DMS 273 (cell line): ENCODE results near the gene FOXC1.

Source experiments
- DNase-seq: peaks from one replicate; lab custom pipeline; 2025; ENCODE audit not compliant: unreplicated experiment; lab: John Stamatoyannopoulos, UW

The FOXC1 gene

DNA sequence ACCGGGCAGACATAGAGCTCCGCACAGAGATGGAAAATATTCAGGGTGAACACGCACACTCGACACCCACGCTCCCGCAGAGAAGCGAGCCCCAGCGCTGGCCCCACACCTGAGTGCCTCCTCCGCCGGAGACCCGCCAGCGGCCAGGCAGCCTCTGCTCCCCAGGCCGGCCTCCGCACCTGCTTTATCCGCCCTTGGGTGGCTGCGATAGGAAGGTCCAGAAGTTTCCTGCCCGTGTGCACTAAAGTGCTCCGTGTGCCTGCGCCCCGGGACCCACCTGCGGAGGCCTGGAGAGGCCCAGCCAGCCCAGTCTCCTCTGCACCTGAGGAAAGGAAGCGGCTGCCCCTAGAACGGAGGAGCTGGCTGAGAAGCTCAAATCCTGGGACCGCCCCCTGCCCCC, 10.8 kb upstream of the FOXC1 start:
- no peak for DNase-seq

DNA sequence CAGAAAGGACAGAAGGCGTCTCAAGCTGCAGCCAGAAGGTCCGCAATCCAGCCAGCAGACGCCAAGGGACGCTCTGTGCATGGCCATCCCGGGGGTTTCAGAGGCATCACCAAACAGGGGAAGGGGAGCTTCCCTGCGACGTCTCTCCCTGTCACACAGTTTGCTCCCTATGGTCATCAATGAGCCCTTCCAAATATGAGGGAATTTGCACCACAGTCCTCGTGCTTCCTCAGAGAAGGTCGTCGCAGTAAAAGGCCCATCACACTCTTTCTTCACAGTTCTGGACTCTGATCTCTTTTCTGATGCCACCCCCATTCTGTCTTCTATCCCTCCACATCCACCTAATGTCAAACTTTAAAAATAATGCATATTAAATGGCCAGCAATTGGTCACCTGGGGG, 10.2 kb upstream of the FOXC1 start:
- no peak for DNase-seq

DNA sequence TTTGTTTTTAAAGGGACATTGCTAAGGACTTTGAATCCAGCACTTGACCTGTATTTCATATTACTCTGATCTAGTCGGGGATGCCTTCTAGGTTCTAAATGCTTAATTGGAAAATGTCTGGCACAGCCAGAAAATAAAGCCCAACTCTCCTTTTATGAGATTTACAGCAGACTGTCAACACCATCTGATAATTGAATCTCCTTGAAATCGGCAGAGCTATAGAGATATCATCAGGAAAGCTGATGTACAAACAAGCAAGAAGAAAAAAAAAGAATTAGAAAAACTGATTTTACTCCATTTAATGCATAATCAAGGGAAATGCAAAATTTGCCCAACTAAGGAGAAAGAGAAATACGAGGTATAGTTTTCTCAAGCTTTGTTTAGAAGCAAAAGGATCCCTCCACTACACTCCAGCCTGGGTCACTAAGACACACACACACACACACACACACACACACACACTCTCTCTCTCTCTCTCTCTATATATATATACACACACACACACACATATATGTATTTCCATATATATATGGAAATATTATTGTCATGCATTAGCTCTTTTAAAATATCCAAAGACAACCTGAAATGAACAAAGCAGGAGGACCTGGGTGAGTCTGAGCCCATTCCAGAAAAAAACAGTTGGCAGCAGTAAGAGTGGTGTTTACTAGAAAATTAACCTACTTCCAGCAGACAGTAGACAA, 9.5 kb upstream of the FOXC1 start:
- no peak for DNase-seq

DNA sequence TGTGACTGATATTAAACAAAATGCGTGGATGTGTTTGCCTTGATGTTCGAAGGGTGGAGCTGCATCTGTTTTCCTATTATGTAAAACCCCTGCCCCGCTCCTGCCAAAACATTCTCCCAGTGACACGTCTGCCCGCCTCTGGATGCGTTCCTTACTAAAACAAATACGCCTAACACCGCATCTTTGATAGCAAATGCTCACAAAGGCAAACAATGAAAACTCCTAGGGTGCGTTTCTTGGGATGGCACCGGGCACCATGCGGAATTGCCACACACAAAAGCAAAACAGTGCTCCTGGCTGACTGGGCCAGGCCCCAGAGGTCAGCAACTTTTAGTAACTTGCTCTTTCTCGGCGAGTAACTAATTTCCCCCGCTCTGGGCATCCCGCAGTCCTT, 9.0 kb upstream of the FOXC1 start:
- no peak for DNase-seq

DNA sequence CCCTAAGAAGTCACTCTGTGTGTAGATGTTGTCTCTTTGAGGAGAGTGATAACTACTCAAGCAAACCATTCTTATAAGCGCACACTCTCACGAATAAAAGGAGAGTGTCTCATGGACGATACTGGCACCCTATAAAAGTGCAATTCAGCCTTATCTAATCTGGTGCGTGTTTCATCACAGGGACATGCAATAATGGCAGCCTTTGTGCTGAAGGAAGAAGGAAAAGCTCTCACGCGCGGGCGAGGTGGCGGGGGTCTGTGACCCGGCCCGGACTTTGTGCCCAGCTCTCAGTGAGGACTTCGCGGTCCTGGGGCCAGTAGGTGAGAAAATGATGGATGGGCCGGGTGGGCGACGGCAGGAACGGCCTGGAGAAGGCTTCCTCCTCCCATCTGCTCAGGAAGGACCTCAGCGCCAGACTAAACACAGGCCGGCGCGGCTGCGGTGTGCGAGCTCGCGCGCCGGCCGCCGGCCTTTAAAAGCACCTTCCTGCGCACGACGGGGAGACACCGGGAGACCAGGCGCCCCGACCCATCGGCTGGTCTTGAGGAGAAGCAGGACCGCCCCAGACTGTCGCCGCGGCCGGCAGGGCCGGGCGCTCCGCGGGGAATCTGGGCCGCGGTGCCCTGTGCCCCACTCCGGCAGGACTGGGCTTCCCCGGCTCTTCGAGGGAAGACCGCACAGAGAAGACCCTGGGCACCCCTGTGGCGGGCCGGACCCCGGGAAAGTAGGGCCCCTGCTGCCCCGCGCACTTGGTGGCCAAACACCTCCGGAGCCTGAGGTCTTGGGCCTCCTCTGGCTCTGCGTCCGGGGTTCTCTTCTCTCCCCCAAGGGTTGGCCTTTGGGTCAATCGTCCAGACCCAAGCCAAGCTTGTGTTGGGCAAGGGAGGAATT, 8.3 kb upstream of the FOXC1 start:
- no peak for DNase-seq

DNA sequence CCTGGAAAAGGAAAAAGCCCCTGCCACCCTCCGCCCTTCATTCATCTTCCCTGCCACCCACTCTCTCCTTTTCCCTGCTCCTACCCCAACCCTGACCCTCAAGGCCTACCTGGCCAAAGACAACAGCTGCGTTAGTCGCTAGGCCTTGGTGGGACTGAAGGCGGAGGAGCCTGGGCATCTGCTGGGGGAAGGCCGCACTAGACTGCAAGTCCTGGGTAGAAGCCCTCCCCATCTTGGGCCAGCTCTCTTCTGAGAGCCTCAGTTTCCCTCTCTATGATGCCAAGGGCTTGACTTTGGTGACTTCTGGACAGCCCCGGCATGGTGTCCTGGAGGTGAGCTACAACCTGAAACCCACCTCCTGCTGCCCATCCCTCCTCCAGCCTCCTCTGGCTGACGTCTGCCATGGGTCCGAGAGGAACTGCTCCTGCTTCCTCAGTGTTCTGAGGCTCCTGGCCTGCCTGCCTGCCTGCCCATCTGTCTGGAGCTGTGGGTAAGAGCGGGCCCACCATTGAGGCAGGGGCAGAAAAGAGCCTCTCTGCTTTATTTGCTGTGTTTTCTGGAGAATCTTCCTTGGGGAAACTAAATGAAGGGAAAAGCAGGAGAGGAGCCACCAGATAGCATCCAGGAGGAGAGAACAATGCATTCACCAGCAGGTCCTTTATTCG, 7.5 kb upstream of the FOXC1 start:
- no peak for DNase-seq

DNA sequence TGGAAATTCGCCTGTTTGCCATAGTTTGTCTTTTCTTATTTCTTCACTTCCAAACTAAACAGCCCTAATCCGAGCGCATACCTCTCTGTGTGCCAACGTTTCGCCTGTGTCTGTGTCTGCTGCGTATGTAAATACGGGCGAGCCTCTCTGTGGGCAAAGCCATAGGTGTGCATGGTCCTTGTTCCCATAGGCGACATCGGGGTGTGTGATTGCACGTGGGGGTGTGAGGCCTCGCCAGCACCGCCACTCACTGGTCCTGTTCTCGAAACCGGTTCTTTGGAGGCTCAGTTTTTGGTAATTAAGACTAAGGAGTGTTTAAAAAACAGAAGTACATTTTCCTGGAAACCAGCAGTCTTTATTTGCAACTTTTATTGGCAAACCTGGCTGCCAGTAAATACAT, 6.0 kb upstream of the FOXC1 start:
- DNase-seq, result no peak

DNA sequence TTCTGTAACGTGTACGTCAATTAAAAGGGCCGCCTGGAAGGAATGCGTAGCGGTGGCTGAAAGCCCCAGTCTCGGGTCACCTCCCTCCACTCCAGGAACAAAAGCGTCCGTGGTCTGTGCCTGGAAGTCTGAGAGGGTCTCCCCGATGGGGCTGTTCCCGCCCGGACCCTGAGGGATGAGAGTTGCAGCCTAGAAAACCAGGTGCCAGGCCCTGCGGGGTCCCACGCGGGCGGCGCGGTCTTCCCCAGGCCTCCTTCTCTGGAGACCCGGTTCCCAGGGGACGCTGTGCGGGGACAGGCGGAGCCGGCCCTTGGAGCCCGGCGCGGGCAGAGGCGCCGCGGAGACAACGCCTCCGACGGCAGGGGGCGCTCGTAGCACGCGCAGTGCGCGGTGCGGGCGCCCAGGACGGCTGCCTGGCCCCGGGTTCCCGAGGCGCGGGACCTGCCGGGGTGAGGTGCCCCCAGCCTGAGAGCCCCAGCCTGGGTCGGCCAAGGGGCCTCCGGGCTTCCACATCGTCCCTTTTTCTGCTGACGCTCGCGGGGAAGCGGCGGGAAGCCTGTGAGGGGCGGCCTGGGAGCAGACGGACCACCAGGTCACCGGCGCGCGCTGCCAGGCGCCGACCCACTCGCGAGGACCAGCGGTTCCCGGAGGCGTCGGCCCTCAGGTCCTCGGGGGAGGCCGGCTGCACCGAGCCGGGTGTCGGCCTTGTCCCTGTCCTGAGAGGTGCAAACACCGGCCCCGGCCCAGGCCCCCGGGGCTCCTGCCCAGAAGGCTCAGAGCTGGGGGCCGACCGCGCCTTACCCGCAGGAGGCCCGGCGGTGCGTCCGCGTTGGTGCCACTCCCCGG, 5.3 kb upstream of the FOXC1 start:
- peak; percentile 93 for DNase-seq

DNA sequence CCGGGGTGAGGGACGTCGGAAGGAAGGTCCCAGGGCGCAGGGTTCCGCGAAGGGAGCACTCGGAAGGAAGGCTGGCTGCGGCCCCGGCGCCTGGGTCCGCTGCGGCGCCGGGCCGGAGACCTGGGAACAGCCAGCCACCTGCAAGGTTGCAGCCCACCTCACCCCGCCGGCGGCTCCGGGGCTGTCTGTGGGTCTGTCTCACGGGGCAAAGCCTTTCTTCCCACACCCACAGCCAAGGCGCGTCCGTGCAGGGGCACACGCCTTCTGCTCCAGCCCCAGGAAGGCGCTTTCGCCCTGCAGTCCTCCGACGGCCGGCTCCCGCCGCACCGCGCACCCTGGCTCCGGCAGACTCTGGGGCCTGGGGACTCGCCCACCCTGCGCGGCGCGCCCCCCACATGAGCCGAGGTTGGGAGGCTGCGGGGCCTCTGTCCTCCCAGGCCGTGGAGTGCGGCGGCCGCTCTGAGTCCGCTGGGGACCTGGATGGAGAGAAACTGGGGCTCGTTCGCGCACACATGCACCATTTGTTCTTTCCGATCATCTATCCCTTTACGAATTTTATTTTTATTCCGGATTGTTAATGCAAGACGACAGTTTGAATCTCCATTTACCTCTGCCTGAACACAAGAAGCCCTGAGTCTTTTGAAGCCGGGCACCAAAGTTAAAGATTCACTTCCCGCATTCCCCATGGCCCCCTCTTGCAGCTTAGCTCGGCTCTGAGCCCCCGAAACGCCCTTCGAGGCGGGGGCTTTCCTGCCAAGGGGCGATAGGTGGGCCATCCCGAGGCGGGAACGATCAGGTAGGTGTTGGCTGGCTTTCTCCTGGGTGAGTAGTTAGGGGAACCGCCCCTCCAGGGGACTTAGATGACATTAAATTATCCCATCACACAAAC, 4.5 kb upstream of the FOXC1 start:
- DNase-seq, result no peak

DNA sequence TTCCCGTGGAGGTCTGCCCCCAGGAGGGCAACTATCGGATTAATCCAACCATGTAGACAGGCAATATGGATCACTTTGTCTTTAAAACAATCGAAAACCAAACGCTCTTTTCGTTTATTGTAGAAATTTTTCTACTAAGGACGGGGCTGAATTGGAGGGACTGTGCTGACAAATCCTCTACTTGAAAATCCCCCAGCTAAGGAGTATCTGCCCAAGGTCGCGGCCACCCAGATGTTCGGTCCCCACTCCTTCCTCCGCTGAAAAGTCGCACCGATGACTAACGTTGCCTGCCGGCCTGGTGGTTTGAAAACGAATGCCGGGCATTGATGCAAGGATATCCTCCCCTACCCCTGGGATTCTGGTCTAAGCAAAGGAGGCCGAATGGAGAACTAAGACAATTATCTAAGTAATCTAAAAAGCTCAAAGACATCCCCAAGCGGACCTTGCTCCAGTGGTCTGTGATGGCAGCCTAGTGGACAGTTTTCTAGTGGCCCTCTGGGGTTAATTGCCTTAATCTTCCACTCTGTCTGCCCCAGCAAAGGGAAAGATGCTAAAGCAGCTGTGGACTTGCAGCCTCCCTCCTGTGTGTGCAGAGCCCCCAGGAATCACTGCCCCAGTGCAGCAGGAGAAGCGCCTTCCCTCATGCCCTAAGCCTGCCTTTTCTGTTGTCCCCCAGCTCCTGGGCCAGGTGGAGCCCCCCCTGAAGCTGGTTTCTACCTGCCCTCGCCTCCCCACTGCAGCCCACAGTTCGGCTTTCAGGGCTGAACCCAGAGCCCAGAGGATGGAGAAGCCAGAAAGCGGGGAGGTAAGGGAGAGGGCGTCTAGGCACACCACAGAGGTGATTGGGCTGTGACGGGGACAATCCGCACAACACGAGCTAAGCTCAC, 3.6 kb upstream of the FOXC1 start:
- peak; percentile 32 for DNase-seq

DNA sequence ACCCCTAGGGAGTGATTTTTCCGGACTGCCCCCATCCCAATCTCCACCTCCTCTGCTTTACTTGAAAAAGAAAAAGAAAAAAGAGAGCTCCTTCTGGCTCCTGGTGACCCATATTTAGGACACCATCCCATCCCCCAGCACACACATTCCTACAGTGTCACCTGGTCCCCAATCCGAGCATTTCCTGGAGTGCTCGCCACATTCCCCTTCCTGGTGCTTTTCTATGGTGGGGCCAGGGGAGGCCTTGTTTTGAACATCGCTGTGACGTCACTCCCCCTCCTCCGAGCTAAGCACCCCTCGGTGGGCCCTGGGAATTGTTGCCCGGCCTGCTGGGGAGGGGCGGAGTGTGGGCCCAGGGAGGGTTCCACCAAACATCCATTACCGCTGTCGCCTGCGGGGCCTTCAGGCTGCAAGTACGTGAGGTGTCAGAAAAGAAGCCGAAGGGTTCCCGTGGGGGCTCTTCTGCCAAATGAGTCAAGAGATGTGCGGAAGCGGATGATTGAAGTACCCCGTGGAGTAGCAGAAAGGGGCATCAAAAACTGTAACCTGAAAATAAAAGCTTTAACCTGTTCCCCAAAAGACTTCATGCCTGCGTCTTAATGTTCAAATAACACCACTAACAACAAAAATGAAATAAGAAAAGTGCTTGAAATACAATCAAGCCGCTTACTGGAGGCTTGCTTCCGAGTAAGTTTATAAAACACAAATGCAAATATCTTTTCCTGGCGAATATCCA, 2.8 kb upstream of the FOXC1 start:
- DNase-seq, result peak; percentile 48

DNA sequence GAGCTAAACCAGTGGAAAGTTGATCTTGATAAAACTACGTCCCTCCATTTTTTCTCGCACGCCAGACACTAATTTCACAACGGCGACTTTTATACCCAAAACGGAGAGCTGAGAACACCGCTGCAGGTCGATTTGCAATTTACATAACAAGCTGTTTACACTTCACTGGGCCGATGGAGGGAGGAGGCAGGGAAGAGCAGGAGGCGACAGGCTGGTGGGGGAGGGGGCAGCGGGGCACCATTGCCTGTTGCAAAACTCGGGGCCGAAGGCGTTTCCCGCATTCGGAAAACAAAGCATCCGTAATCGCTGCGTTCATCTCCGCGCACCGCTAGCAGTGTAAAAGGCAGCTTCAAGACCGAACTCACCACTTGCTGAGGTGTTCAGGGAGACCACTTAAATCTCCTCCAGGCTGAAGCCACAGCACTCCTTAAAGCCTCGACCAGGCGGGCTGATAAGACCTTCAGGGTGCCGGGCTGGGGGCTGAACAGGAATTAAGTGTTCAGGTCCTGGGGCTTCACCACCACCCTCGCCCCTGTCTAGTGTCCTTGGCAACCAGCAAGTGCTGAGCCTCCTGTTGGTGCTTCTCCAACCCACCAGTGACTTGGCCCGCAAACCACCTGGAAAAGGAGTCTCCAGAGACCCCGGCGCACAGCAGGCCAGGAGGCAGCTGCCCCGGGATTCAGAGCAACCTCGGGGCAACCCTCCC, 2.0 kb upstream of the FOXC1 start:
- DNase-seq, result peak; percentile 80

DNA sequence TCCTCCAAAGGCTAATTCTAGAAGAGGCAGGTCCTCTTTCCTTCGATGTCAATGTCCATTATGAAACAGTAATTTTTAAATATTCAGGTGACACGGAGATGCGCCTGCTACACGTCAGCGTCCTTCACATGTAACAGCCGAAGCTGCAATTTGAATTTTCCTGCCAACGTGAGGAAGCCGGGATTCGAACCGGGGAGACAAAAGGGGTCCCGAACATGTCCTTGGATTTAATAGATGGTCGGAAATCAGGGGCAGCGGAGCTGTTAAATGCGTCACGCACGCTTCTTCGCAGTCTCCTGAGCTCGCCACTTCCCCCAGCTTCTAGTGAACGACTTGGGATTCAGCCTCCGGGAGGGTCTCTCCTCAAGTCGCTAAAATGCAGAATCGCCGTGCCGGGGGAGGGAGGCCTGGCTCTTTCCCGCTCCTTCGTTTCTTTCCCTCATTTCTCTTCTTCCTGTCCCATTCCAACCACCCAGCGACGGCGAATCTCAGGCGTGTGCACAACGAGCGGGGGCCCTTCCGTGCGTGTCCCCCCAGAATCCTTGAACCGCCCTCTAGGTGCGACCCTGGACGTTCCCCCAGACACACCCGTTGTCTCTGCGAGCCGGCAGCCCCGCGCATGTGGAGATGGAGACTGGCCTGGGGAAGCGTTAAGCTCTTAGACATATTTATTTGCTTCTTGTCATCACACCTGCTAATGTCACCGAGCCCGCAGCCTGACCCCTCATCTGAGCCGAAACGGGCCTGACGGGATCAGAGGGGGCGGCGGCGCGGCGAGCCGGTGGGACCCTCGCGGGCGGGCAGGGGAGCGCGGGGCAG, 1.3 kb upstream of the FOXC1 start:
- DNase-seq, result peak; percentile 70

DNA sequence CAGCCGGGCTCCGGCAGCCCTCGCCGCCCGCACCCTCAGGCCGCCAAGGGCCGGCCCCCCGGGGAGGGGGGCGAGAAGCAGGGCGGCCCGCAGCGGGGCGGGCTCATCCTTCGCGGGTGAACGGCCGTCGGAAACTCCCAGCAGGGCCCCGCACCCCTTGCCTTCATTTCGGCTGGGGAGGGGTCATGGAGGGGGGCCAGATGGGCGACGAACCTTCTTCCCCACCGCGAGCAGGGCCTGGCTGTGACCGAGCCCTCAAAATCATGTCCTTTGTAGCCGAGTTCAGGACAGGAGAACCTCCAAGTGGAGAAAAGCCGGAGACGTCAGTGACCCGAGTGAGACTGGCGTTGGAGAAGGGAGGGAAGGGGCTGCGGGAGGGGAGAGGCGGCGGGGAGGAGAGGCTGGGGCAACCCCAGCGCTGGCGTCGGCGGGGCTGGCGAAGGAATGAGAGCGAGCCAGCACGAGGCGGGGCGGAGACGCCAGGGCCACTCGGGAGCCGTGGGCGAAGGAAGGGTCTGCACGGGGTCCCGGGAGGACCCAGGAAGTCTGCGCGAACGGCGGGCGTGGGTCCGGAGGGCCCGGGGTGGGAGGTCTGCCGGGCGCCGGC, 571 bp upstream of the FOXC1 start:
- peak; percentile 70 for DNase-seq

DNA sequence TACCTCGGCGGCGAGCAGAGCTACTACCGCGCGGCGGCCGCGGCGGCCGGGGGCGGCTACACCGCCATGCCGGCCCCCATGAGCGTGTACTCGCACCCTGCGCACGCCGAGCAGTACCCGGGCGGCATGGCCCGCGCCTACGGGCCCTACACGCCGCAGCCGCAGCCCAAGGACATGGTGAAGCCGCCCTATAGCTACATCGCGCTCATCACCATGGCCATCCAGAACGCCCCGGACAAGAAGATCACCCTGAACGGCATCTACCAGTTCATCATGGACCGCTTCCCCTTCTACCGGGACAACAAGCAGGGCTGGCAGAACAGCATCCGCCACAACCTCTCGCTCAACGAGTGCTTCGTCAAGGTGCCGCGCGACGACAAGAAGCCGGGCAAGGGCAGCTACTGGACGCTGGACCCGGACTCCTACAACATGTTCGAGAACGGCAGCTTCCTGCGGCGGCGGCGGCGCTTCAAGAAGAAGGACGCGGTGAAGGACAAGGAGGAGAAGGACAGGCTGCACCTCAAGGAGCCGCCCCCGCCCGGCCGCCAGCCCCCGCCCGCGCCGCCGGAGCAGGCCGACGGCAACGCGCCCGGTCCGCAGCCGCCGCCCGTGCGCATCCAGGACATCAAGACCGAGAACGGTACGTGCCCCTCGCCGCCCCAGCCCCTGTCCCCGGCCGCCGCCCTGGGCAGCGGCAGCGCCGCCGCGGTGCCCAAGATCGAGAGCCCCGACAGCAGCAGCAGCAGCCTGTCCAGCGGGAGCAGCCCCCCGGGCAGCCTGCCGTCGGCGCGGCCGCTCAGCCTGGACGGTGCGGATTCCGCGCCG, 994 bp downstream of the FOXC1 start:
- peak; percentile 69 for DNase-seq

DNA sequence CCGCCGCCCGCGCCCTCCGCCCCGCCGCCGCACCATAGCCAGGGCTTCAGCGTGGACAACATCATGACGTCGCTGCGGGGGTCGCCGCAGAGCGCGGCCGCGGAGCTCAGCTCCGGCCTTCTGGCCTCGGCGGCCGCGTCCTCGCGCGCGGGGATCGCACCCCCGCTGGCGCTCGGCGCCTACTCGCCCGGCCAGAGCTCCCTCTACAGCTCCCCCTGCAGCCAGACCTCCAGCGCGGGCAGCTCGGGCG, 1.5 kb downstream of the FOXC1 start:
- DNase-seq, result peak; percentile 75
